ENCODE results near the gene LRRC7.

DNA sequence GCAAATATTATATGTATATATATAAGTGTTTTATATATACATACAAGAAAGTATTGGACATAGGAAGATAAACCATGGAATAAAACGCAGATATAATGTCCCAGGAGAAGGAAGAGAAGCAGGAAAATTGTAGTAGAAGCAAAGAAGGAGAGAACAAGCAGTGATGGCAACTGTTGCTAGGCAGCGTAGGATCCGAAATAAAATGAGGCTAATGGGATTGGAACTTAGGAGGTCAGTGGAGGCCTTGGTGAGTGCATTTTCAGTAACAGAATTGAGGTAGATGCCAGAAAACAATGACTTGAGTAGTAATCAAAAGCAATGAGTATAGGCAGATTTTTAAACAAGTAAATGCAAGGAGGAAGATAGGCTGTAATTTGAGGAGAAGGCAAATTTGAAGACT is 265.8 kb downstream of the LRRC7 start:
- TF ChIP-seq CTCF (conservative IDR thresholded peaks at IDR 0.05; ENCODE audit: low read depth in 2 of 2) (no peak), JUNB (IDR thresholded peaks at IDR 0.05; ENCODE audit: unreplicated experiment) (no peak)
